Measurements from ENCODE around the gene NCOA6.
"Not testable (repeated sequence)": the region's sequence is repeated elsewhere in the genome, so short reads cannot be mapped to it uniquely, and the experiment has no call there.

NCOA6 gene

GRCh38 chr20:34720266-34720665 is 105.2 kb downstream of the NCOA6 start:
- DNase-seq (ENCODE audit: low read depth in 3 of 3), result no peak

GRCh38 chr20:34719242-34720017 is 106.0 kb downstream of the NCOA6 start:
- DNase-seq (ENCODE audit: low read depth in 3 of 3), result not testable (repeated sequence)

- DNase-seq (ENCODE audit: low read depth in 3 of 3), result no peak
Observed at GRCh38 chr20:34717230-34718095, 108.0 kb downstream of the NCOA6 start.

GRCh38 chr20:34716921-34717229 is 108.6 kb downstream of the NCOA6 start:
- no peak for DNase-seq (ENCODE audit: low read depth in 3 of 3)

- no peak for DNase-seq (ENCODE audit: low read depth in 3 of 3)
Observed at GRCh38 chr20:34715384-34715783, 110.1 kb downstream of the NCOA6 start.

GRCh38 chr20:34713944-34714515 is 111.4 kb downstream of the NCOA6 start:
- not testable (repeated sequence) for DNase-seq (ENCODE audit: low read depth in 3 of 3)

GRCh38 chr20:34713194-34713943 is 112.1 kb downstream of the NCOA6 start:
- DNase-seq (ENCODE audit: low read depth in 3 of 3), result no peak

- no peak for DNase-seq (ENCODE audit: low read depth in 3 of 3)
Observed at GRCh38 chr20:34712525-34713192, 112.8 kb downstream of the NCOA6 start.

GRCh38 chr20:34711813-34712430 is 113.5 kb downstream of the NCOA6 start:
- no peak for DNase-seq (ENCODE audit: low read depth in 3 of 3)

GRCh38 chr20:34710861-34711574 is 114.4 kb downstream of the NCOA6 start:
- no peak for DNase-seq (ENCODE audit: low read depth in 3 of 3)

GRCh38 chr20:34710568-34710839 is 114.9 kb downstream of the NCOA6 start:
- DNase-seq (ENCODE audit: low read depth in 3 of 3), result no peak

GRCh38 chr20:34709831-34710567 is 115.5 kb downstream of the NCOA6 start:
- DNase-seq (ENCODE audit: low read depth in 3 of 3), result peak in 1 of 3 experiments; percentile 67

- peak; percentile 47 to 80 (median 56) for DNase-seq (ENCODE audit: low read depth in 3 of 3)
Observed at GRCh38 chr20:34709044-34709830, 116.2 kb downstream of the NCOA6 start.

- DNase-seq (ENCODE audit: low read depth in 3 of 3), result peak in 1 of 3 experiments; percentile 54
Observed at GRCh38 chr20:34708621-34709043, 116.8 kb downstream of the NCOA6 start.

GRCh38 chr20:34706912-34707784 is 118.3 kb downstream of the NCOA6 start:
- DNase-seq (ENCODE audit: low read depth in 3 of 3), result no peak

- no peak for DNase-seq (ENCODE audit: low read depth in 3 of 3)
Observed at GRCh38 chr20:34706302-34706875, 119.1 kb downstream of the NCOA6 start.

Data from stimulated activated CD4-positive, alpha-beta T cell treated with anti-CD3 and anti-CD28 coated beads, TNF-alpha, amount 100 ng/mL, for 24 hours (primary cell).